DOHH2 (cell line): ENCODE results near the gene SPATS1.

Experiments used
- H3F3A ChIP-seq: fragments of 200-600 bp; sonication (generic), shearing (Covaris generic); 2 replicates; pipeline ENCODE4 v1.6.0; 2016; ENCODE audit warnings: antibody characterized with exemption, mild to moderate bottlenecking; ENCODE audit not compliant: control insufficient read depth, insufficient read depth
- H3K27ac ChIP-seq: fragments of 200-600 bp; sonication (generic); 2 replicates; pipeline ENCODE4 v1.5.1; 2014; ENCODE audit warnings: low read depth, mild to moderate bottlenecking, low read length, moderate library complexity
- H3K27me3 ChIP-seq: fragments of 200-600 bp; sonication (generic); 2 replicates; pipeline ENCODE4 v1.6.1; 2014; ENCODE audit warnings: mild to moderate bottlenecking, low read length, mixed read lengths; ENCODE audit not compliant: control insufficient read depth
- H3K36me3 ChIP-seq: fragments of 200-600 bp; sonication (generic); 2 replicates; pipeline ENCODE4 v1.6.1; 2014; ENCODE audit warnings: mild to moderate bottlenecking, low read length, moderate library complexity, mixed read lengths; ENCODE audit not compliant: control insufficient read depth
- H3K4me1 ChIP-seq: fragments of 200-600 bp; sonication (generic); 2 replicates; pipeline ENCODE4 v1.6.1; 2014; ENCODE audit warnings: mild to moderate bottlenecking, low read length, mixed read lengths; ENCODE audit not compliant: control insufficient read depth
- H3K4me2 ChIP-seq: fragments of 200-600 bp; sonication (generic); 2 replicates; pipeline ENCODE4 v1.6.0; 2014; ENCODE audit warnings: mild to moderate bottlenecking, low read length, moderate library complexity
- H3K4me3 ChIP-seq: fragments of 200-600 bp; sonication (generic); 2 replicates; pipeline ENCODE4 v1.5.1; 2014; ENCODE audit warnings: mild to moderate bottlenecking, low read length, mixed read lengths
- H3K79me2 ChIP-seq: fragments of 200-600 bp; sonication (generic); 2 replicates; pipeline ENCODE4 v1.6.1; 2014; ENCODE audit warnings: mild to moderate bottlenecking, low read length, mixed read lengths; ENCODE audit not compliant: control insufficient read depth
- H3K9me2 ChIP-seq: fragments of 200-600 bp; sonication (generic); replicated peaks from 2 replicates; pipeline ENCODE4 v1.6.1; 2014; ENCODE audit warnings: mild to moderate bottlenecking, low read length, mixed read lengths; ENCODE audit not compliant: control insufficient read depth
- H3K9me3 ChIP-seq: fragments of 200-600 bp; sonication (generic); 2 replicates; pipeline ENCODE4 v1.6.1; 2014; ENCODE audit warnings: antibody characterized with exemption, low read length, mixed read lengths; ENCODE audit not compliant: control insufficient read depth, insufficient read depth
- H4K20me1 ChIP-seq: fragments of 200-600 bp; sonication (generic); 2 replicates; pipeline ENCODE4 v1.6.0; 2014; ENCODE audit warnings: low read depth, mild to moderate bottlenecking, antibody characterized with exemption, low read length, moderate library complexity; ENCODE audit not compliant: control insufficient read depth, insufficient read depth
- EZH2phosphoT487 ChIP-seq: fragments of 200-600 bp; sonication (generic); IDR thresholded peaks from 2 replicates; pipeline ENCODE4 v1.6.1; 2017; ENCODE audit warnings: borderline replicate concordance, mild to moderate bottlenecking, antibody characterized with exemption, low read length, moderate library complexity, mixed read lengths
- TF ChIP-seq, protein P1 (sequence below): fragments of 200-600 bp; sonication (generic); IDR thresholded peaks from one replicate; pipeline ENCODE4 v1.5.1; 2014; ENCODE audit warnings: antibody characterized with exemption, mild to moderate bottlenecking, low read depth, low read length; ENCODE audit not compliant: poor library complexity, severe bottlenecking

Gene SPATS1

DNA sequence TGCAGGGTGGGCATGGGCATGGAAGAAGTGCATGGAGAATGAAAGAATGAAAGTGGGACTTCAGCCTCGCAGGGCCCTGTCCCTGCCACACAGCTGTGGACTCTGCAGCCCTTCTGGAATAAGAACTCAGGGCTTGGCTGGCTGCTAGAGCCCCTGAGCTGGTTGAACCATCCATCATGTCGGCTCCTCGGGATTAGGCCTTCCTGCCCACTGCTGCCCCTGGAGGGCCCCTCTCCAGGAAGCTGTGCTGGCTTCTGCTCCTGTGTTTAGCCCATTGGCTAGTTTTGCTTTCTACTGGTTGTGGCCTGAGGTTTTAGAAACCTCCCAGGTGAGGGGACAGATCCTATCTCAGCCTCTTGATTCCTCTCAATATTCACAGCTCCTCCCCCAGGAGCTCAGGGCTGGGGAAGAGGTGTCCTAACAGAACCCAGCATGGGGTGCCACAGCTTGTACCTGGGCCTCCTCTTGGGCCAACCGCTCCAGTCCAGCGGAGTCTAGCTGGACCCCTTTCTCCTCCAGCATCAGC, 37.2 kb upstream of the SPATS1 start:
- no peaks in the 10 kb centered on the region for H3K9me2 ChIP-seq
- H3K4me1 ChIP-seq: no peaks in the 10 kb centered on the region
- no peak overlapping the region for H3K27ac ChIP-seq
- peaks cover 76% of the 10 kb centered on the region for H3K36me3 ChIP-seq
- no peak for TF ChIP-seq EZH2phosphoT487
- TF ChIP-seq, protein P1, sequence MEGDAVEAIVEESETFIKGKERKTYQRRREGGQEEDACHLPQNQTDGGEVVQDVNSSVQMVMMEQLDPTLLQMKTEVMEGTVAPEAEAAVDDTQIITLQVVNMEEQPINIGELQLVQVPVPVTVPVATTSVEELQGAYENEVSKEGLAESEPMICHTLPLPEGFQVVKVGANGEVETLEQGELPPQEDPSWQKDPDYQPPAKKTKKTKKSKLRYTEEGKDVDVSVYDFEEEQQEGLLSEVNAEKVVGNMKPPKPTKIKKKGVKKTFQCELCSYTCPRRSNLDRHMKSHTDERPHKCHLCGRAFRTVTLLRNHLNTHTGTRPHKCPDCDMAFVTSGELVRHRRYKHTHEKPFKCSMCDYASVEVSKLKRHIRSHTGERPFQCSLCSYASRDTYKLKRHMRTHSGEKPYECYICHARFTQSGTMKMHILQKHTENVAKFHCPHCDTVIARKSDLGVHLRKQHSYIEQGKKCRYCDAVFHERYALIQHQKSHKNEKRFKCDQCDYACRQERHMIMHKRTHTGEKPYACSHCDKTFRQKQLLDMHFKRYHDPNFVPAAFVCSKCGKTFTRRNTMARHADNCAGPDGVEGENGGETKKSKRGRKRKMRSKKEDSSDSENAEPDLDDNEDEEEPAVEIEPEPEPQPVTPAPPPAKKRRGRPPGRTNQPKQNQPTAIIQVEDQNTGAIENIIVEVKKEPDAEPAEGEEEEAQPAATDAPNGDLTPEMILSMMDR: no peak
- H4K20me1 ChIP-seq: no peaks in the 10 kb centered on the region
- no peaks in the 10 kb centered on the region for H3K9me3 ChIP-seq
- no peaks in the 10 kb centered on the region for H3K27me3 ChIP-seq
- H3F3A ChIP-seq: no peaks in the 10 kb centered on the region
- H3K4me3 ChIP-seq: no peak overlapping the region
- H3K79me2 ChIP-seq: no peaks in the 10 kb centered on the region
- H3K4me2 ChIP-seq: no peak overlapping the region

DNA sequence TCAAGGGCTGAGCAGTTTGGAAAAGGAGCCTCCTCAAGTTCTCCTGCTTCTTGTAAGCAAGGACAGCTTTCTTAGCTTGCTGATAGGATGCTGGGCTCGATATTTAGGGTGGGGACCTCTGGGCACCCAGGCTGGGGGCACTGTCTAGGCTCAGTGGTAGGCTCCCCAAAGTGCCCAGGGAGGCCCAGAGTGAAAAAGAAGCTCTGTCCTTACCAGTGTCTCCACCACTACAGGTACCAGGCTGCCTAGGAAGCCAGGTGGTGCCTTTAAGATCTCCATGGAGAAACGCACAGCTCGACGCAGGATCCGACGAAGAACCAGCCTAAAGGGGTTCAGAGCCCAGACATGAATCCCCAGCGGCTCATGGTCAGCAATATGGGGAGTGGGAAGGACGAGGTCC, 35.7 kb upstream of the SPATS1 start:
- no peak overlapping the region for H3K4me3 ChIP-seq
- H3K79me2 ChIP-seq: peaks cover 5% of the 10 kb centered on the region
- no peak for TF ChIP-seq EZH2phosphoT487
- TF ChIP-seq, protein P1: no peak
- H4K20me1 ChIP-seq: no peaks in the 10 kb centered on the region
- no peak overlapping the region for H3K4me2 ChIP-seq
- no peaks in the 10 kb centered on the region for H3F3A ChIP-seq
- H3K9me3 ChIP-seq: no peaks in the 10 kb centered on the region
- no peak overlapping the region for H3K27ac ChIP-seq
- H3K27me3 ChIP-seq: no peaks in the 10 kb centered on the region
- H3K36me3 ChIP-seq: peaks cover 83% of the 10 kb centered on the region
- H3K9me2 ChIP-seq: no peaks in the 10 kb centered on the region
- peaks cover under 1% of the 10 kb centered on the region for H3K4me1 ChIP-seq

DNA sequence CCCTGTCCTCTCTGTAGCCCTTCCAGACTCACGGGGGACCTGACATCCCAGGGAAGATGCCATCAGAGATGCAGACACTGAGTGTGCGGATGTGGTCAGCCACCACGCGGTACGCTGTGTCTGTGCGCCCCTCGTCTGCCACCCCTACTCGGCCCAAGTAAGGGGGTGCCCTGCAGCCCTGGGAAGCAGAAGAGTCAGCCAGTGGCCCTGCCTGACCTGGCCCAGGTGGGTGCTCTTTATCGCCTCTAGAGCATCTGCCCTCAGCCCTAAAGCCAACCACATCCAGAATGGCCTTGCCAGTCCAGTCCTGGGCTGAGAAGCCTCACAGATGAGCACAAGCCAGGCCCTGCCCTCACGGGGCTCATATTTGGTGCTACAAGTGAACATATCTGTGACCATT, 35.2 kb upstream of the SPATS1 start:
- Histone ChIP-seq H3F3A (no peaks in the 10 kb centered on the region), H3K36me3 (peaks cover 81% of the 10 kb centered on the region), H3K4me3 (no peak overlapping the region), H4K20me1 (no peaks in the 10 kb centered on the region), H3K4me1 (peaks cover 6% of the 10 kb centered on the region), H3K79me2 (peaks cover 10% of the 10 kb centered on the region), H3K27me3 (no peaks in the 10 kb centered on the region), H3K9me3 (no peaks in the 10 kb centered on the region), H3K9me2 (no peaks in the 10 kb centered on the region), H3K27ac (no peak overlapping the region), H3K4me2 (no peak overlapping the region)
- TF ChIP-seq, protein P1: no peak
- no peak for TF ChIP-seq EZH2phosphoT487

DNA sequence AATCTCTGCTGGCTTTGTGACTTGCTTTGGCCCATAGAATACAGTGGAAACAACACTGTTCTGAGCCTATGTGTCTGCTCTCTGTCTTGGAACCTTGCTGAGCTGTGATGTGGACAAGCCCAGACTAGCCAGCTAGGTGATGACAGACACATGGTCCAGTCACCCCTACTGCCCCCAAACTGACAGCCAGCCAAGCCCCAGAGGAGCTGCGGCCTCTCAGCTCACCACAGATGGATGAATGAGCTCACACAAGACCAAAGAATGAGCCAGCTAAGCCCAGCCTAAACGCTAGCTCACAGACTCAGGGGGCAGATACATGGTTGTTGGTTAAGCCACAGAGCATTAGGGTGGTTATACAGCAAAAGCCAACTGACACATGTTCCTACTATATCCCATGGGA, 33.4 kb upstream of the SPATS1 start:
- Histone ChIP-seq H3K27ac (no peak overlapping the region), H3K4me3 (no peak overlapping the region), H3K79me2 (peaks cover 18% of the 10 kb centered on the region), H3K9me2 (no peaks in the 10 kb centered on the region), H3K36me3 (peaks cover 62% of the 10 kb centered on the region), H3K4me1 (peaks cover 9% of the 10 kb centered on the region), H3K27me3 (no peaks in the 10 kb centered on the region), H3K4me2 (no peak overlapping the region), H3K9me3 (no peaks in the 10 kb centered on the region), H4K20me1 (no peaks in the 10 kb centered on the region), H3F3A (no peaks in the 10 kb centered on the region)
- TF ChIP-seq EZH2phosphoT487: no peak
- TF ChIP-seq, protein P1: no peak
